Measurements from ENCODE around the gene MAD1L1. TPM values are rescaled to one million over a fixed set of nuclear protein-coding genes. Genes with fewer than 3 reads are reported as not detected.

The MAD1L1 gene
- total RNA-seq, 1 donor from 2014 or later: 54.0 TPM

- intact Hi-C loops (cut with micrococcal nuclease): no loop called here
- no peak overlapping the region for H3K4me3 Mint-ChIP-seq
- H3K4me1 Mint-ChIP-seq: no peaks in the 10 kb centered on the region
- no peaks in the 10 kb centered on the region for H3K9me3 Mint-ChIP-seq
- H3K36me3 Mint-ChIP-seq (ENCODE audit: low read depth): peaks cover 2% of the 10 kb centered on the region
- H3K27ac Mint-ChIP-seq: no peak overlapping the region
- no peak for DNase-seq
- no peaks in the 10 kb centered on the region for H3K27me3 Mint-ChIP-seq
These were observed 321.9 kb downstream of the MAD1L1 start for GRCh38 chr7:1910827-1911226.

- intact Hi-C loops (cut with micrococcal nuclease): no loop called here
- H3K4me3 Mint-ChIP-seq: no peak overlapping the region
- H3K27me3 Mint-ChIP-seq: no peaks in the 10 kb centered on the region
- H3K9me3 Mint-ChIP-seq: no peaks in the 10 kb centered on the region
- DNase-seq: no peak
- H3K36me3 Mint-ChIP-seq (ENCODE audit: low read depth): peaks cover 2% of the 10 kb centered on the region
- H3K27ac Mint-ChIP-seq: no peak overlapping the region
- no peaks in the 10 kb centered on the region for H3K4me1 Mint-ChIP-seq
These were observed 322.6 kb downstream of the MAD1L1 start for GRCh38 chr7:1910081-1910685.

DNA sequence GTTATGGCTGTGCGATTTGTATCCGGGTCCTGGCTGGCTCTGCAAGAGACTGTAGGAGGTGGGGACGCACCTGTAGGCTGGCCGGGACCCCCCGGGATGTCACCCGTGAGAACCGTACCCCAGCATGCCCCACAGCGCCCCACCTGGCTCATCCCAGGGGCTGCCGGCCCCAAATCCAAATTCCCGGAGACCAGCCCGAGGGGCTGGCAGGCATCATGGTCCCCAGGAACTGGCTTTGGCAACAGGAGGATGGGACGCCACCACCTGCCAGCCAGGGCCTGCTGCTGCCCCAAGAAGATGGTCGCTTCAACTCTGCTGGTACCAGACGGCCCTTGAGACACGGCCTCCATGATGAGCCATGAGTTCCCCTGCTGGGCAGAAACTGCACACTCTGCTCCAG, 323.3 kb downstream of the MAD1L1 start:
- H3K9me3 Mint-ChIP-seq: no peaks in the 10 kb centered on the region

DNA sequence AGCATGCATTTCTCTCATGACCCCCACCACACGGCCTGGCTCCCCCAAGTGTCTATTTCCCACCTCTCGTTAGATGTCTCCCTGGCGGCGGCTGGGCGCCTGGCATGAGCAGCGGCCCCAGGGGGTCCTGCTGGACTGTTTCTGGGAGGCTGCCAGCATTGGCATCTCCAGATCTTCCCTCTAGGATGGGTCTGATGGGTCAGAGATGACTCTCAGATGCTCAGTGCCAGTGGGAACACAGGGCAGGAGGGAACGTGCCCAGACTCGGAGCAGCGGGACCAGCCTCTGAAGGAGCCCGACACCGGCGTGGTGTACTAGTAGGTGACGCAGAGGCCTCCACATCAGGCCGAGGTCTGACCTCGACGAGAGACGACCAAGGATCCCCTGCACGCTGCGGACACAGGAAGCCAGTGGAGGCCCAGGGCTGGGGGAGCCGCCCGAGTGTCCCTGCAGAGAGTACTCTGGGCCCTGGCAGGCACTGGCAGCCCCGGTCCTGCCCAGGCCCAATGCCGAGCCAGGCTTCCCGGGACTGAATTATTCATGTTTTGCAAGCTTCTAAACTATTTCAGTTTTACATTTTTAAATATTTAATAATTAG, 323.8 kb downstream of the MAD1L1 start:
- DNase-seq: no peak
- Mint-ChIP-seq H3K36me3 (ENCODE audit: low read depth) (peaks cover 2% of the 10 kb centered on the region), H3K27me3 (no peaks in the 10 kb centered on the region), H3K4me1 (no peaks in the 10 kb centered on the region), H3K4me3 (no peak overlapping the region), H3K9me3 (no peaks in the 10 kb centered on the region), H3K27ac (no peak overlapping the region)
- intact Hi-C loops (cut with micrococcal nuclease): no loop called here

More for the DNA sequence above, 323.3 kb downstream of the MAD1L1 start:
- no peak for DNase-seq
- H3K36me3 Mint-ChIP-seq (ENCODE audit: low read depth): peaks cover 2% of the 10 kb centered on the region
- no peak overlapping the region for H3K4me3 Mint-ChIP-seq
- no peaks in the 10 kb centered on the region for H3K27me3 Mint-ChIP-seq
- intact Hi-C loops (cut with micrococcal nuclease): no loop called here
- H3K4me1 Mint-ChIP-seq: no peaks in the 10 kb centered on the region
- H3K27ac Mint-ChIP-seq: no peak overlapping the region

- H3K9me3 Mint-ChIP-seq: no peaks in the 10 kb centered on the region
- no peak overlapping the region for H3K4me3 Mint-ChIP-seq
- intact Hi-C loops (cut with micrococcal nuclease): no loop called here
- DNase-seq: no peak
- no peaks in the 10 kb centered on the region for H3K36me3 Mint-ChIP-seq (ENCODE audit: low read depth)
- no peaks in the 10 kb centered on the region for H3K4me1 Mint-ChIP-seq
- no peaks in the 10 kb centered on the region for H3K27me3 Mint-ChIP-seq
- no peak overlapping the region for H3K27ac Mint-ChIP-seq
These were observed 324.9 kb downstream of the MAD1L1 start for GRCh38 chr7:1907751-1908365.

GRCh38 chr7:1906988-1907745, 325.6 kb downstream of the MAD1L1 start:
- Mint-ChIP-seq H3K27ac (no peak overlapping the region), H3K9me3 (no peaks in the 10 kb centered on the region), H3K4me1 (no peaks in the 10 kb centered on the region), H3K36me3 (ENCODE audit: low read depth) (no peaks in the 10 kb centered on the region), H3K27me3 (no peaks in the 10 kb centered on the region), H3K4me3 (no peak overlapping the region)
- DNase-seq: no peak
- intact Hi-C loops (cut with micrococcal nuclease): no loop called here

DNA sequence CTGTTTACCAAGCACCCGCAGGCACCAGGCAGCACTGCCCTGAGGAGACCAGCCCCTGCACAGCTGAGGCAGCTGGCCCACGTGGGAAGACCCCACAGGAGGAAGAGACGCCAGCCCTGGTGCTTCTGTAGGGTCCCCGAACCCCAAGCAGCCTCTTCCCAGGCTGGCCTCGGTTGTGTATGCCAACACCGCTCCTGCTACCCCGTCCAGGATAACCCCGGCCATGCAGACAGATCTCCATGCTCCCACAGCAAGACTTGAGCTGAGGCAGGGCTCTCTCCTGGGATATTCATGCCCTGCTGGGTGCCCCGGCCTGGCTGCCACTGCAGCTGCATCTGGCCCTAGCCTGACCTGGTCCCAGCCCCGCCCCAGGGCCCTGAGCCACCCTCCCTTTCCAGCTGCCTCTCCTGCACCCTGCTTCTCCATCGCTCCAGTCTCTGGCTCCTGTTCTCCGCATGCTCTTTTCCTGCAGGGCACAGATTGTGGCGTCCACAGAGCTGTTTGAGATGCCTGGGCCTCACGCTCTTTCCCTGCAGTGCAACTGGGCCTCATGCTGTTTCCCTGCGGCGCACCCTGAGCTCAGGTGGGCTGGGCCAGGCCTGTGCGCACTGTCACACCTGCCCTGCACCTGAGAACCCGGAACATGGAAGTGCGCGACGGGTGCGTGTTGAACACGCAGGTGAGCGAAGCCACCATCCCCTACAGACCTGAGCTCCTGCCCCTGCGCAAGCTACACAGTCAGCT, 326.5 kb downstream of the MAD1L1 start:
- no peaks in the 10 kb centered on the region for H3K27me3 Mint-ChIP-seq
- no peaks in the 10 kb centered on the region for H3K36me3 Mint-ChIP-seq (ENCODE audit: low read depth)
- no peak overlapping the region for H3K27ac Mint-ChIP-seq
- intact Hi-C loops (cut with micrococcal nuclease): no loop called here
- DNase-seq: no peak
- no peaks in the 10 kb centered on the region for H3K9me3 Mint-ChIP-seq
- no peak overlapping the region for H3K4me3 Mint-ChIP-seq
- no peaks in the 10 kb centered on the region for H3K4me1 Mint-ChIP-seq

- H3K27me3 Mint-ChIP-seq: no peaks in the 10 kb centered on the region
- no peak for DNase-seq
- H3K9me3 Mint-ChIP-seq: no peaks in the 10 kb centered on the region
- intact Hi-C loops (cut with micrococcal nuclease): no loop called here
- H3K27ac Mint-ChIP-seq: no peak overlapping the region
- H3K4me3 Mint-ChIP-seq: no peak overlapping the region
- H3K36me3 Mint-ChIP-seq (ENCODE audit: low read depth): no peaks in the 10 kb centered on the region
- H3K4me1 Mint-ChIP-seq: no peaks in the 10 kb centered on the region
These were observed 330.4 kb downstream of the MAD1L1 start for GRCh38 chr7:1902231-1902855.

DNA sequence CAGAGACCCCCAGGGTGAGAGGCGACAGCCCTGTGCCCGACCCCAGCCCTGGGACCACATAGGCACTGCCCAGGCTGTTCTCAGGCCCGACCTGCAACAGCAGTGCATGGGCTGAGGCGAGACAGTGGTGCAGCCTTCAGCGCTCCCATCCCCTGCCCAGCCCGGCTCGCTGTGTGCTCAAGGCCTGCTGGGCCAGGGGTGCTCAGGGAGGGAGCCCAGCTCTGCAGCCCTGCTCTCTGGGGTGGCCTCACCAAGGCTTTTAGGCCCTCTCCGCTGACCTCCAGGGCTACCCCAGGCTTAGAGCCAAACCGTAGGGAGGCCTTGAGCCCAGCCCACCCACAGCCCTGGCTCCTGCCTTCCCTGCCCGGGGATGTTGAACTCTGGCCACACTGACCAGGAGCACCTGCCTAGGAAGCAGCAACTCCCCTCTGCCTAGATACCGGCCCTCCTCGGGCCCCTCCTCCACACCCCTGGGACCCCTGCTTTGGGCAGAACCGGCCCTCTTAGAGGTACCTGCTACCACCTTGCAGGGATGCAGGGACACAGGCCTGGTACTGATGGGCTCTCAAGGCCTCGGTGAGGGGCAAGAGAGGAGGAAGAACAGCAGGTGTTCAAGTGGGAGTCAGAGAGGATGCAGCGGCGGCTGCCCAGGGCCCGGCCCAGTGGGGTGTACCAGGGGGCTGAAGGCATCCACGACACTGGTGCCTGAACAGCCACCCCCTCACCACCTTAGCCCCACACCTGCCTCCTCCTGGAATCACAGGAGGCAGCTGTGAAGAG, 331.1 kb downstream of the MAD1L1 start:
- no peaks in the 10 kb centered on the region for H3K9me3 Mint-ChIP-seq
- H3K27ac Mint-ChIP-seq: no peak overlapping the region
- no peaks in the 10 kb centered on the region for H3K4me1 Mint-ChIP-seq
- intact Hi-C loops (cut with micrococcal nuclease): no loop called here
- no peaks in the 10 kb centered on the region for H3K36me3 Mint-ChIP-seq (ENCODE audit: low read depth)
- H3K4me3 Mint-ChIP-seq: no peak overlapping the region
- no peak for DNase-seq
- H3K27me3 Mint-ChIP-seq: no peaks in the 10 kb centered on the region

GRCh38 chr7:1900847-1901246, 331.9 kb downstream of the MAD1L1 start:
- no peaks in the 10 kb centered on the region for H3K27me3 Mint-ChIP-seq
- no peak overlapping the region for H3K27ac Mint-ChIP-seq
- no peaks in the 10 kb centered on the region for H3K4me1 Mint-ChIP-seq
- no peaks in the 10 kb centered on the region for H3K9me3 Mint-ChIP-seq
- intact Hi-C loops (cut with micrococcal nuclease): no loop called here
- H3K4me3 Mint-ChIP-seq: no peak overlapping the region
- H3K36me3 Mint-ChIP-seq (ENCODE audit: low read depth): no peaks in the 10 kb centered on the region
- no peak for DNase-seq

DNA sequence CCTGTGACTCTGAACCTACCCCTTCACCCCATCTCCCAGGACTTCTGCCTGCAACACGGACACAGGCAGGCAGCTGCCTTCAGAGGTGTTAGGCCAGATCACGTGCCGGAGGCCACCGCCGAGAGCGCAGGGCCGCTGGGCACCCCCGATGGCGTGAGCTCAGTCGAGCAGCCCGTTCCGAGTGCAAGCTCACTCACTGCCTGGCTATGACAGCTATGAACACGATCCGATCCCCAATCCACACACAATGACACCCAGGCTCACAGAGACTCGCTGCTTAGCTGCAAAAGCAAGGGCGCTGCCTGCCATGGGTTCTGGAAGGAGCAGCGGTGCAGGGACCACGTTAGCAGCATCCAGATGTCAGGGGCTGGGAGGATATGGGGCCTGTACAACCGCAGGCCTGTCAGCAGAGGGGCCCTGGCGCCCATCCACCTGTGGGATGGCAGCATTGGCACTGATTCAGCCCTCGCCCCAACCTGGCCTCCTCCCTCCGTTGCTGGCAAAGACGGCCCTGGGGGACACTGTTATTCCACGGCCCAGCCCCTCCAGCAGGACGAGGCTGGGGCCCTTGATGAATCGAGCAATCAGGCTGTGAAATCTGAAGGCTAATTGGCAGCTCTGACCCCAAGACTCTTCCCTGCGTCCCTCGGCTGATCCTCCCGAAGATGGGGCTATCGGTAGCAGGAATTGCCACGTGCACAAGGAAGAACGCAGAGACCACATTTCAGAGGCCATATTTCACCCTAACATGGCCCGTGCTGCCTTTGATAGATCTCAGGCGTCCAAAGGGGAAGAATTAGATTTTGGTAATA, 332.6 kb downstream of the MAD1L1 start:
- Mint-ChIP-seq H3K27me3 (no peaks in the 10 kb centered on the region), H3K36me3 (ENCODE audit: low read depth) (no peaks in the 10 kb centered on the region), H3K4me1 (no peaks in the 10 kb centered on the region), H3K4me3 (no peak overlapping the region), H3K27ac (no peak overlapping the region), H3K9me3 (no peaks in the 10 kb centered on the region)
- intact Hi-C loops (cut with micrococcal nuclease): no loop called here
- no peak for DNase-seq

GRCh38 chr7:1899196-1899595, 333.5 kb downstream of the MAD1L1 start:
- no peak for DNase-seq
- Mint-ChIP-seq H3K4me1 (no peaks in the 10 kb centered on the region), H3K9me3 (no peaks in the 10 kb centered on the region), H3K27ac (no peak overlapping the region), H3K27me3 (no peaks in the 10 kb centered on the region), H3K4me3 (no peak overlapping the region), H3K36me3 (ENCODE audit: low read depth) (no peaks in the 10 kb centered on the region)
- intact Hi-C loops (cut with micrococcal nuclease): no loop called here
